IMR-90 (cell line): ENCODE results near the gene UBA1. TPM values are rescaled to one million over a fixed set of nuclear protein-coding genes. Genes with fewer than 3 reads are reported as not detected.

Experiments used
- ATAC-seq: fragments of 200-7000 bp; cut with Tn5 transposase; 2 replicates; pipeline ENCODE4 v1.9.1; 2020; ENCODE audit warnings: low read depth, mild to moderate bottlenecking, moderate library complexity
- BruUV-seq: library from RNA; stranded (reverse); fragments of 400-500 nt; replicated peaks from 2 replicates; lab custom pipeline; 2021; lab: Mats Ljungman, UMichigan
- CTCF ChIA-PET: fragments of 300-600 bp; formaldehyde crosslinking; extraction: SDS; loops from one replicate; lab custom pipeline; 2021; ENCODE audit warnings: antibody characterized with exemption; lab: Yijun Ruan, JAX
- POLR2A ChIA-PET: fragments of 300-600 bp; sonication (Branson Sonifier 250); formaldehyde crosslinking; loops from one replicate; lab custom pipeline; 2022; ENCODE audit warnings: antibody characterized with exemption; ENCODE audit not compliant: unreplicated experiment; lab: Charles Lee
- DNase-seq: peaks from one replicate; pipeline ENCODE4 v3.0.0; 2013
- H2AFZ ChIP-seq: replicated peaks from 2 replicates; pipeline ENCODE3; 2013; ENCODE audit warnings: low read length, mild to moderate bottlenecking; ENCODE audit not compliant: poor library complexity
- H2AK5ac ChIP-seq: 2 replicates; pipeline ENCODE4 v1.6.1; 2013; ENCODE audit warnings: low read depth, low read length, inconsistent platforms
- H2AK9ac ChIP-seq: replicated peaks from 2 replicates; pipeline ENCODE3; 2013; ENCODE audit warnings: mild to moderate bottlenecking, low read depth, low read length, moderate library complexity; ENCODE audit not compliant: poor library complexity
- H2BK120ac ChIP-seq: 2 replicates; pipeline ENCODE4 v1.6.1; 2013; ENCODE audit warnings: low read depth, low read length, inconsistent platforms
- H2BK15ac ChIP-seq: 3 replicates; pipeline ENCODE4 v1.6.1; 2013; ENCODE audit warnings: low read depth, low read length, inconsistent platforms
- H2BK20ac ChIP-seq: 2 replicates; pipeline ENCODE4 v1.6.1; 2013; ENCODE audit warnings: low read depth, mild to moderate bottlenecking, inconsistent platforms, low read length, moderate library complexity
- H2BK5ac ChIP-seq: 2 replicates; pipeline ENCODE4 v1.6.1; 2013; ENCODE audit warnings: mild to moderate bottlenecking, low read depth, low read length, inconsistent platforms; ENCODE audit not compliant: poor library complexity, severe bottlenecking
- H3K14ac ChIP-seq: replicated peaks from 2 replicates; pipeline ENCODE4 v1.6.1; 2013; ENCODE audit warnings: low read depth, low read length, inconsistent platforms
- H3K18ac ChIP-seq: 2 replicates; pipeline ENCODE4 v1.6.1; 2013; ENCODE audit warnings: low read depth, low read length, control low read depth
- H3K23ac ChIP-seq: 2 replicates; pipeline ENCODE4 v1.6.1; 2013; ENCODE audit warnings: low read depth, low read length, inconsistent platforms
- H3K27ac ChIP-seq: 2 replicates; pipeline ENCODE4 v1.5.1; 2013; ENCODE audit warnings: mild to moderate bottlenecking, control low read depth, low read length; ENCODE audit not compliant: insufficient read depth
- H3K27me3 ChIP-seq: 2 replicates; pipeline ENCODE4 v1.6.1; 2013; ENCODE audit warnings: low read length; ENCODE audit not compliant: control insufficient read depth, insufficient read depth
- H3K36me3 ChIP-seq: 2 replicates; pipeline ENCODE4 v1.6.1; 2013; ENCODE audit warnings: low read length, mixed read lengths; ENCODE audit not compliant: control insufficient read depth, insufficient read depth
- H3K4ac ChIP-seq: 2 replicates; pipeline ENCODE4 v1.6.1; 2013; ENCODE audit warnings: low read depth, low read length, inconsistent platforms
- H3K4me1 ChIP-seq: 2 replicates; pipeline ENCODE4 v1.6.1; 2013; ENCODE audit warnings: low read length, mixed read lengths; ENCODE audit not compliant: control insufficient read depth, insufficient read depth
- H3K4me2 ChIP-seq: 2 replicates; pipeline ENCODE4 v1.6.1; 2013; ENCODE audit warnings: low read depth, mild to moderate bottlenecking, control low read depth, low read length, moderate library complexity
- H3K4me3 ChIP-seq: 2 replicates; pipeline ENCODE4 v1.5.1; 2013; ENCODE audit warnings: low read depth, mild to moderate bottlenecking, control low read depth, low read length, moderate library complexity; ENCODE audit not compliant: insufficient read depth
- H3K56ac ChIP-seq: 2 replicates; pipeline ENCODE4 v1.6.1; 2013; ENCODE audit warnings: low read length, inconsistent platforms; ENCODE audit not compliant: insufficient read depth; ENCODE audit errors: extremely low read depth
- H3K79me1 ChIP-seq, 2 experiments: 2 replicates each; pipeline ENCODE4 v1.6.1; 2013; ENCODE audit warnings: low read length in 2 of 2, inconsistent platforms in 1 of 2, low read depth in 1 of 2
- H3K9ac ChIP-seq: 2 replicates; pipeline ENCODE4 v1.6.1; 2013; ENCODE audit warnings: low read depth, low read length, control low read depth
- H3K9me1 ChIP-seq: 2 replicates; pipeline ENCODE4 v1.6.1; 2013; ENCODE audit warnings: low read length, inconsistent platforms; ENCODE audit not compliant: insufficient read depth
- H3K9me3 ChIP-seq: 2 replicates; pipeline ENCODE4 v1.6.1; 2013; ENCODE audit warnings: low read length; ENCODE audit not compliant: control insufficient read depth, insufficient read depth
- H4K20me1 ChIP-seq: 2 replicates; pipeline ENCODE4 v1.6.1; 2013; ENCODE audit warnings: low read length, inconsistent platforms; ENCODE audit not compliant: insufficient read depth
- H4K5ac ChIP-seq: 2 replicates; pipeline ENCODE4 v1.6.1; 2013; ENCODE audit warnings: mild to moderate bottlenecking, low read depth, low read length, control low read depth
- H4K8ac ChIP-seq, 2 experiments: 2 replicates each; pipeline ENCODE4 v1.6.1; 2013; ENCODE audit warnings: low read depth in 2 of 2, low read length in 2 of 2, control low read depth in 1 of 2, inconsistent platforms in 1 of 2
- H4K91ac ChIP-seq: 2 replicates; pipeline ENCODE4 v1.6.1; 2013; ENCODE audit warnings: low read depth, low read length, inconsistent platforms; ENCODE audit not compliant: insufficient read depth
- BHLHE40 ChIP-seq: fragments of 150-350 bp; IDR thresholded peaks from 2 replicates; pipeline ENCODE4 v1.6.1; 2016; ENCODE audit warnings: mild to moderate bottlenecking, low read depth, low read length
- CEBPB ChIP-seq: IDR thresholded peaks from 2 replicates; pipeline ENCODE4 v1.6.1; 2012; ENCODE audit warnings: low read depth, low read length, improper control_type of control experiment
- CHD1 ChIP-seq: IDR thresholded peaks from 2 replicates; pipeline ENCODE4 v1.6.1; 2012; ENCODE audit warnings: low read depth, low read length, improper control_type of control experiment
- CTCF ChIP-seq: conservative IDR thresholded peaks from 2 replicates; pipeline ENCODE4 v1.5.1; 2012; ENCODE audit warnings: mild to moderate bottlenecking, low read depth, low read length, improper control_type of control experiment
- ELK1 ChIP-seq: fragments of 150-350 bp; IDR thresholded peaks from 2 replicates; pipeline ENCODE4 v1.6.1; 2016; ENCODE audit warnings: low read depth, mild to moderate bottlenecking, low read length, moderate library complexity, borderline replicate concordance
- FOS ChIP-seq: fragments of 150-350 bp; IDR thresholded peaks from 2 replicates; pipeline ENCODE4 v1.6.1; 2016; ENCODE audit warnings: low read depth, low read length
- MAFK ChIP-seq: IDR thresholded peaks from 2 replicates; pipeline ENCODE4 v1.6.1; 2012; ENCODE audit warnings: low read depth, low read length, improper control_type of control experiment
- MAZ ChIP-seq: IDR thresholded peaks from 2 replicates; pipeline ENCODE4 v1.6.1; 2012; ENCODE audit warnings: low read depth, mild to moderate bottlenecking, low read length, improper control_type of control experiment, moderate library complexity, borderline replicate concordance
- MXI1 ChIP-seq: IDR thresholded peaks from 2 replicates; pipeline ENCODE4 v1.6.1; 2012; ENCODE audit warnings: low read depth, mild to moderate bottlenecking, low read length, moderate library complexity, borderline replicate concordance
- NFE2L2 ChIP-seq: fragments of 150-350 bp; IDR thresholded peaks from 2 replicates; pipeline ENCODE4 v1.6.1; 2016; ENCODE audit warnings: low read depth, mild to moderate bottlenecking, low read length
- POLR2A ChIP-seq: IDR thresholded peaks from 2 replicates; pipeline ENCODE4 v1.6.1; 2012; ENCODE audit warnings: mild to moderate bottlenecking, low read depth, low read length
- RAD21 ChIP-seq: IDR thresholded peaks from 2 replicates; pipeline ENCODE4 v1.6.1; 2012; ENCODE audit warnings: low read length, improper control_type of control experiment
- RCOR1 ChIP-seq: IDR thresholded peaks from 2 replicates; pipeline ENCODE4 v1.6.1; 2012; ENCODE audit warnings: mild to moderate bottlenecking, low read length, improper control_type of control experiment; ENCODE audit not compliant: insufficient replicate concordance
- RFX5 ChIP-seq: IDR thresholded peaks from 2 replicates; pipeline ENCODE4 v1.8.0; 2012; ENCODE audit warnings: low read depth, mild to moderate bottlenecking, low read length, moderate library complexity
- SMC3 ChIP-seq: fragments of 150-350 bp; IDR thresholded peaks from 2 replicates; pipeline ENCODE4 v1.6.1; 2016; ENCODE audit warnings: low read depth, mild to moderate bottlenecking, antibody characterized with exemption, low read length, moderate library complexity
- USF2 ChIP-seq: fragments of 150-350 bp; IDR thresholded peaks from 2 replicates; pipeline ENCODE4 v1.6.1; 2017; ENCODE audit warnings: mild to moderate bottlenecking, antibody characterized with exemption, low read length, low read depth
- WGBS, 2 experiments: methylation state at CpG; one replicate each; pipeline versions ENCODE4 v1.1.5 to v1.1.7; 2013; ENCODE audit warnings: missing lambda C conversion rate in 2 of 2; ENCODE audit not compliant: insufficient read length in 1 of 2; ENCODE audit errors: extremely low coverage in 2 of 2; 5-methylcytosine and 5-hydroxymethylcytosine counted together
- dilution Hi-C: fragments of 300-500 bp; cut with HindIII; formaldehyde crosslinking; loops from one replicate; pipeline ENCODE4 v1.14.3; 2018; ENCODE audit warnings: low sequenced_read_pairs; ENCODE audit not compliant: unreplicated experiment
- in situ Hi-C: fragments of 300-500 bp; cut with MboI; formaldehyde crosslinking; loops from 3 replicates; pipeline ENCODE4 v1.14.3; 2019; ENCODE audit warnings: low sequenced_read_pairs, inconsistent platforms, mixed read lengths
- intact Hi-C: fragments of 100-400 bp; cut with micrococcal nuclease; formaldehyde crosslinking; loops from 2 replicates; pipeline ENCODE4 v1.10.0; 2022
- polyA plus RNA-seq, 3 experiments: library from polyadenylated mRNA; depleted of rRNA; stranded (reverse); fragments of >200 nt; gene quantifications; 2 replicates each; pipeline ENCODE4 v1.2.3, GENCODE V29; 2012; ENCODE audit warnings: low replicate concordance in 1 of 3
- total RNA-seq: library from RNA; depleted of rRNA; stranded (reverse); fragments of >200 nt; gene quantifications from 2 replicates; pipeline ENCODE4 v1.2.3, GENCODE V29; 2012

Gene UBA1
- total and polyA plus RNA-seq, 2 of the 4 experiments (the other 2 are of a cell fraction): 299 to 343 TPM

GRCh38 chrX:47174376-47174775, 19.3 kb upstream of the UBA1 start:
- DNase-seq: no peak
- Histone ChIP-seq H3K27me3 (peaks cover 18% of the 10 kb centered on the region; the same call in 1 of the 2 replicates), H2BK20ac (no peak overlapping the region), H4K91ac (no peak overlapping the region), H3K14ac (no peak overlapping the region), H3K4me3 (no peak overlapping the region), H2AK5ac (no peak overlapping the region), H2AFZ (no peak overlapping the region), H3K56ac (no peak overlapping the region), H3K9ac (no peak overlapping the region), H3K18ac (no peak overlapping the region), H3K9me1 (0 out of 2 replicates have a peak, but pooled peaks cover 1% of the 10 kb centered on the region), H4K5ac (no peak overlapping the region), H3K4me2 (no peak overlapping the region), H3K36me3 (peaks cover 50% of the 10 kb centered on the region), H3K9me3 (no peaks in the 10 kb centered on the region), H3K79me1 (0 out of 4 replicates have a peak, but pooled peaks cover 0 to 2% of the 10 kb centered on the region in 2 experiments), H3K23ac (no peak overlapping the region), H2BK15ac (no peak overlapping the region), H4K20me1 (peaks cover 6% of the 10 kb centered on the region; the same call in 1 of the 2 replicates), H3K27ac (no peak overlapping the region), H4K8ac (no peak overlapping the region), H2AK9ac (no peak overlapping the region), H3K4me1 (no peaks in the 10 kb centered on the region), H3K4ac (no peak overlapping the region), H2BK120ac (no peak overlapping the region), H2BK5ac (no peak overlapping the region)
- ChIA-PET POLR2A (no interaction called here), CTCF (no interaction called here)
- in situ Hi-C loops: no loop called here
- WGBS, 2 experiments: 87% methylated on average over 9 of the region's 12 CpGs; no CpG with 5 or more reads in 1 of the 2 experiments
- no TSS peak for BruUV-seq
- ATAC-seq: no peak
- dilution Hi-C loops: no loop called here
- TF ChIP-seq CTCF (no peak), FOS (no peak), CEBPB (no peak), SMC3 (no peak), MXI1 (no peak), CHD1 (no peak), POLR2A (no peak), NFE2L2 (no peak), BHLHE40 (no peak), RAD21 (no peak), USF2 (no peak), RFX5 (no peak), MAZ (no peak), MAFK (no peak), RCOR1 (no peak), ELK1 (no peak)
- intact Hi-C loops: no loop called here
